ENCODE measurements around the gene HPS1. TPM values are rescaled to one million over a fixed set of nuclear protein-coding genes. Genes with fewer than 3 reads are reported as not detected.

The HPS1 gene
- total RNA-seq, 1 donor from 2014 or later: 35.0 TPM

DNA sequence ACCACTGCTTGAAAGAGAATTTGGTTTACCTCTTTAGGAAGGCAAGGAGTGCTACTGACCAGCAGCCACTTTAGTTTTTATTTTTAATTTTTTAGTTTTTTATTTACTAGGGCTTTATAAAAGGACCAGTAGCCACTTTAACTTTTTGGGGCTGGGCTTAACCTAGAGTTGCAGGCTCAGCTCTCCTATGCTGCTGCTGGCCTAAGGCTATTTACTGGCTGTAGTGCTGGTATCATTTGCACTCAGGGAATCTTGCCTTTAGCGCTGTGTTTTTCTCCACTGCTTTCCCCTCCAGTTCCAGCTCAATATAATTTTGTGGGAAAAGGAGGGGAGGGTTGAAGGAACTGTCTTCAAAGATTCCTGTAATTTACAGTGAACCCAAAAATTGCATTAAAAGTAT is 13.4 kb downstream of the HPS1 start:
- no peak for DNase-seq (ENCODE audit: low read depth)

DNA sequence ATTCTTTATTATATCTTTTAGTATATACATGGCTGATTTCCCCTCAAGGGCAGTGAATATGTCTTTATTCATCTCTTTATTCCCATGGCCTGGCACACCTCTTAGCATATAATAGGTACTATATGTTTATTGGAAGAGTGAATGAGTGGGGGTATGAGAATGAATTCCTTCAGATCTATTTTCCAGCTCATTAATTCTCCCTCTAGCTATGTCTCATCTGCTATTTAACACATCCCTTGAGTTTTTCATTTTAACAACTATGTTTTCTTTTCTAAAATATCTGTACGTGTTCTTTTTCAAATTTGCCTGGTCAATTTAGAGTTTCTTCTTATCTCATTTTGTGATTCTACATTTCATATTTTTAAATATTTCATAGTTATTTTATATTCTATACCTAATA is 14.4 kb downstream of the HPS1 start:
- DNase-seq (ENCODE audit: low read depth): no peak

DNA sequence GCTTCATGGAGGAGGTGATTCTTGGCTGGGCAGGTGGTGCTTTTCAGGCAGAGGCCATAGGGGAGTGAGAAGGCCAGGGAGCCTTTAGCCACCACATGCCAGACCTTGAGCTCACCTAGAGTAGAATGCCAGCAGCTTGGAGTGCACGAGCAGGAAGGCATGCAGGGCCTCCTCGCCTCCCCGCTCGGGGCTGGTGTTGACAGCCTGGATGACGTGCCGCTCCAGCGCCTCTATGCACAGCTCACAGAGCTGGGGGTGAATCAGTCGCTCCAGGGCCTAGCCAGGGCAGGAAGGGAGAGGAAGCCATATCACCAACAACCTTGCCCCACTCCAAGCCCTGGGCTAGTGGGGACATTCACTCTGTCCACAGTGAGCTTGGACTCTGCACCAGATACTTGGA is 15.7 kb downstream of the HPS1 start:
- DNase-seq (ENCODE audit: low read depth): no peak

DNA sequence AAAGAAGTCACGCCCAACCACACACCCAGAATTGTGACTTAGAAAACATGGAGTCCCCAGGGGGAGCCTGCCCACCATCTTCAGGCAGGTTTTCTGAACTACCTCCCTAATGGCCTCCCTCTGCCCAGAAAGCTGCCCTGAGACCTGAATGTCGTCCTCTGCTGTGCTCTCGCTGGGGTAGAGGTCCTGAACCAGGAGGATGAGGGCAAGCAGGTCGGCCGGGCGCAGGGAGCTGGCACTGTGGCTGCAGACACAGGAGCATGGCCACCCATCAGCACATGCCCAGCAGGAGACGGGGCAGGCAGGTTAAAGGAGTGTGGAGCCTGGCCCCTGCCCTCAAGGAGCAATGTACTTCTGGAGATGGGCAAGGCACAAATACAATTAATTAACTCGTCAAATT is 16.3 kb downstream of the HPS1 start:
- DNase-seq (ENCODE audit: low read depth): no peak

DNA sequence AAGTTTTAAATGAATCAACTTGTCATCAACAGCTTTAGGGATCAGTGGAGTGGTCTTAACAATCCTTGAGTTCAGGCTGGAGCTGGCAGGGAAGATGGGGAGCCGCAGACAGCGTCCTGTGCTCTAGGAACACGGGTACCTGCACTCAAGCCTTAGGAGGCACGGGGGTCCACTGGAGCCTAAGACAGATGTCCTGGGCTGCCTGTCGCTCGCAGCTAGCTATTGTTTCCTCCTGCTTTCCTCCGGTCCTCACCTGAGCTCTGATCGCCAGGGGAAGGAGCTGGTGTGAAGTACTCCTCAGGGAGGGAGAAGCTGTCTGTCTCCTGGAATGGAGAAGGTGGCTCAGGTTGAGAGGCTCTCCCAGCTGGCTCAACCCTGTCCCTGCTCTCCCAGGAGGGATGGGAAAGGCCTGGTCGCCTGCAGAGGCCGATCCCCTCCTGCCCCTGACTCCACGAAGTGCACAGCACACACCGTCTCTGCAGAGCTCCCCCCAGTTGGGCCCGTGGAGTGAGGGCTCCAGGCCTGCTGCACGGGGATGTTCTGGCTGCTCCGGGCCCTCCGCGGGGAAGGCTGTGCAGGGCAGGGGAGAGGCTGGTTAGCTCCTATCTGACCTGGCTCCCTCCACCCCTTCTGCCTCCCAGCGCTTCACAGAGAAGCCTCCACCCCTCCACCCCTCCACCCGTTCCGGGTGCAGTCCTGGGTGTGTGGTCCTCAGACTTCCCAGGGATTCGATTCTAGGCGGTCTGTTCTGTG is 17.2 kb downstream of the HPS1 start:
- no peak for DNase-seq (ENCODE audit: low read depth)

DNA sequence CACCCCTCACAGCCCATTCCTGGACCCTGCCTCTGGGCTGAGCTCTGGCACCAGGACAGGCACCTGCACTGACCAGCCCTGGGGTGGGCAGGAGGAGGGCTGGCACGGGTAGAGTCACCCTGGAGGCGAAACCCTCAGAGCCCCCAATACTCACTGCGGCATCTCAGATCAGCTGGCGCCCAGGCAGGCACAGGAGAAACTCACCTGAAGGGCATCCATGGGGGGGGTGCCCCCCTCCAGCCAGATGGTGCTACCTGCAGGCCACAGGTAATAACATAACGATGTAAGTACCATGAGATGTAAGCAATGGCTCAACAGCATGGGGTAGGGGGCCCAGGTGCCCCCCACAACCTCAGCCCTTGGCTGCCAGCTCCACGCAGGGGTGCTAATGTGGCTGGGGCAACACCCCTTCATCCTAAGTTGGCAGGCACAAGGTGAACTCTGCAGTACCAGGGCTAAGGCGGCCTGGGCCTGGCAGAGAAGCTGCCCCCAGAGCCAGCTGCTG is 19.7 kb downstream of the HPS1 start:
- DNase-seq (ENCODE audit: low read depth): no peak

DNA sequence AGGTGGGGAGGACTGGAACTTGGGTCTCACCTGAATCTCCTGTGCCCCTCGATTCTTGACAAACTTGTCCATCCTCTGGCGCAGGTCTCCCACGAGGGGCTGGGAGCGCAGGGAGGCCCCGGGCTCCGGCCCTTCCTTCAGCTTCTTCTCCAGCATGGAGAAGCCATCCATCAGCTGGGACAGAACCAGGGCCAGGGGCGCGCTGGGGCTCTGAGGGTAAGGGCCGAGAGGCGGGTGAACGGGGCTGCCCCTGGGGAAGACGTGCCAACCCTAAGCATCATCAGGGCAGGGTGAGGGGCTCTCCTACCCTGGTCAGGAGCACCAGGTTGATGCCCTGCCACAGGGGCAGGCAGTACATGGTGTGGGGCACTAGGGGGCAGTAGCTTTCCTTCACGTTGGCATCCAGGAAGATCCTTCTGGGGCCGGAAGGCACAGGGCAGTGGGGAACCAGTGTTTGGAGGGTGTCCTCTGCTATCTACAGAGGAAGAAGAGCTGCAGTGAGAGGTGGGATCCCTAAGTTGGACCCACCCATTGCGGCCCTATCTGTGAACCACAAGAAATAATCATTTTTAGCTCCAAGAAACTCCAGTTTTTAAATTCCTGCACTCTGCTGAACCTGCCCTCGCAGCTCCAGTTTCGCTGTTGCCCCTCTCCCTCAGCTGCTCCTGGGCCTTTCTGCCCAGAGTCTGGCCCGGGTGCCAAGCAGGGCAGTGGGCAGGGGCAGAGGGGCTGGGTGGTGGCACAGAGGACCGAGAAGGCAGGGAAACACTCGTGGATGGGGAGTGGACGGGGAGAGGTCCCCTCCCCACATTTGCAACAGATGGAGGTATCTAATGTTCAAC is 21.0 kb downstream of the HPS1 start:
- peak; percentile 32 for DNase-seq (ENCODE audit: low read depth)

DNA sequence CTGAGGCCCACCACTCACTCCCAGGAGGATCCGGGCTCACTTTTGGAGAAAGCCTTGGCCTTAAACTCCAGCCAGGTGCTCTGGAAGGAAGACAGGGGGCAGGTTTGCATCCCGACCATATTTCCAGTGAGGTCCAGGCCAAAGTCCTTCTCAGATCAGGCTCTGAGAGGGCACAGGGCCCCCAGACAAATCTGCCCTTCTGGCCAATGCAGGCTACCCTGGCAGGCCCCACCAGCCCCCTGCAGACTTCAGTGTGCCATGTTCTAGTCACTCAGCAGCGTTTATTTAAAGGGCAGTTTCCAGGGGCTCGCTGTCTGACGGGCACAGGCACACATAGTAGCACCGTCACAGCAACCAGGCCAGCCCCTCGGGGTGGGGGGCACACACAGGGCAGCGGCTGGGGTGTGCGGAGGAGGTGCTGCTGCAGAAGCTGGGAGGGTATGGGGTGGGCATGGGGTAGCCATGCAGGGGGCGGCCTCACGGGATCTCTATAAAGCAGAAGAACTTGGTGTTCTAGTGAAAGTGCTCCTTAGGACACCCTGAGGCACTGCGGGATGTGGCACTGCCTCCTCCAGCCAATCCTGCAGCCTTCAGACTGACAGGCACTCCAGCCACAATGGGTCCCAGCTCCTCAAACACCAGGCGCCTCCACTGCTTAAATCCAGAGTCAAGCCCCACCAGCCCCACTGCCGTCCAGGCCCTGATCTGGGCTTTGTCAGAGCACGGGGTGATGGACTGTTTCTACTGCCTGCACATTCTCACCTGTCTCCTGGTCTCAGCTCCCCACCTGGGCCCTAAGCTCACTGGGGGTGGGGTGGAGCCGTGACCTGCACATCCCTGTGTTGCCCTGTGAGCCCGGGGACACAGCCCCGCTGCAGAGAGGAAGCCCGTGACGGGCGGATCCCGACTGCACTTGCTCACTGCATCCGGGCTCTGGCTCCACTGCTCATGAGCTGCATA is 22.2 kb downstream of the HPS1 start:
- DNase-seq (ENCODE audit: low read depth): no peak

DNA sequence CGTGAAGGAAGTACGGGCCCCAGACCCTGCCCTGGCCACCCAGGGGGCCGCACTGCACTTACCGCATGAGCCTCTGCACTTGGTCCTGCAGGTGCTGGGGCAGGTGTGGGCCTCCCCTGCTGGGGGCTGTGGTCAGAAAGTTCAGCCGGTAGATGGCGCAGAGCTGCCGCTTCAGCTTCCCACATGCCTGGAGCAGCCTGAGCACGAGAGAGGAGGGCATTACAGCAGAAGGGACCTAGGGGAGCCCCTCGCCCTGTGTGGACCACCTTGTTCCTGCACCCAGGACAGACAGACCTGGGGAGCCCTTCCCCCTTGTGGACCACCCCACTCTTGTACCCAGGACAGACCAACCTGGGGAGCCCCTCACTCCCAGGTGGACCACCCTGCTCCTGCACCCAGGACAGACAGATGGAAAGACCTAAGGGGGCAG is 23.0 kb downstream of the HPS1 start:
- no peak for DNase-seq (ENCODE audit: low read depth)

DNA sequence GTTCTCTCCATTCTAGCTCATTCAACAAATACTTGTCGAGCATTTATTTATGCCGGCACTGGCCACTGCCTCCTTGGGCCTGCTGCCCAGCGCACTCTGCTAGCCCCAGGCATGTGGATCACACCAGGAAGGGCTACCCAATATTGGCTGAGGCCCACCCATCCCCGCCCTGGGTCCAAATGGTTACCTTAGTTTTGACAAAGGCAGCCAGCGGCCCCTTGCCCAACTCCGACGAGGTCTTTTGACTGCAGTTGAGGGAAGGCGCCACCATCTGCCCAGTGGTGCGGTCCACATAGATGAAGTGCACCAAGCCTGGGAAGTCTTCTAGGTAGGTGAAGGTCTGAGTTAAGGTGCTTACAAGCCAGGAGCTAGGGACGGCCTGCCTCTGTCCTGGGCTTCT is 24.6 kb downstream of the HPS1 start:
- no peak for DNase-seq (ENCODE audit: low read depth)

DNA sequence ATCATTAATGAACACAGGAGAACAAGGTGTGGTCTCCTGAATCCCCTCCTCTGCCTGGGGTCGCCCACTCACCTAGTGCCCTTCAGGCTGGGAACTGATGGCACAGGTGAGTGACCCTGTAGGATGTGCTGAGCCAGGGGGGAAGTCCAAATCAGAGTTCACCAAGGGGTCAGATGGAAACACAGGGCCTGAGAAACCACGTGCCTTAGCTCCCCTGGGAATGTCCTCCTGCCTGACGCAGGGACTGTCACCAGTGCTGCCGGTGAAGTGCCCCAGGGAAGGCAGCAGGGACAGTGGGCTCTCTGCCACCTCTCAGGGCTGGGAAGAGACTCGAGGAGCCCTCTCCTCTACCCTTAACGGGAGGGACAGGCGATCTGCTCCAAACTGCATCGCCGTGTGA is 25.9 kb downstream of the HPS1 start:
- DNase-seq (ENCODE audit: low read depth): no peak

DNA sequence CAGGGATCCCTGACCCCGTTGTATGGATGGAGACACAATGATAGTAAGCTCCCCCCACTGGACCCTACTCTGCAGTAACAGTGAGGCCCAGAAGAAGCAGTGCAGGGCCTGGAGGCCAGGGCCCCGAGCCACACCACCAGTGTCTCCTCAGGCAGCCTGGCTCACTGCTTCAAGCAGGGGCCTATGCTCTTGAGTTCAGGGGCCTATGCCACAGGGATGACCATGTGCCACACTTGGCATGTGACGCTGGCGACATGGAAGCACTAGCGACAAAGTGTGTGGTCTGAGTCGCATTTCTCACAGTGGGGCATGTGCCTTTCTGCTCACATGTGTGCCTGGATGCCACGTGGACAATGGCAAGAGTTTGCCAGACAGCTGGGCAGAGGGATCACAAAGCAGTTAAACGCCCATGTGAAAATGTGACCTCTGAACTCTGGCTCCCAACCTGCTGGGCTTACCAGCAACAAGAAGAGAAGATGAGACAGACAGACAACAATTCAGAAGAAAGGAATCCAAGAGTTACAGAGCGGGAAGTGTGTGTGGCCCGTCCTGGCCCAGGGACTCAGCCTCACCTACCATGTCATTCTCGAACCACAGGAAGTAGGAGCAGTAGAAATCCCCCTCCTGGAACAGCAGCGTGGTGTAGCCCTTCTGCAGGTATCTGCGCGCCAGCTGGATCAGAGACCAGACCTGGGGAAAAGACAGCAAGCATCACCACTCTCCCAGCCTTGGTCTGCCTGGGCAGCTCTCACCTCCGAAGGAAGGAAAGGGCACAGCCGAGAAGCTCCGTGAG is 27.1 kb downstream of the HPS1 start:
- peak; percentile 16 for DNase-seq (ENCODE audit: low read depth)

DNA sequence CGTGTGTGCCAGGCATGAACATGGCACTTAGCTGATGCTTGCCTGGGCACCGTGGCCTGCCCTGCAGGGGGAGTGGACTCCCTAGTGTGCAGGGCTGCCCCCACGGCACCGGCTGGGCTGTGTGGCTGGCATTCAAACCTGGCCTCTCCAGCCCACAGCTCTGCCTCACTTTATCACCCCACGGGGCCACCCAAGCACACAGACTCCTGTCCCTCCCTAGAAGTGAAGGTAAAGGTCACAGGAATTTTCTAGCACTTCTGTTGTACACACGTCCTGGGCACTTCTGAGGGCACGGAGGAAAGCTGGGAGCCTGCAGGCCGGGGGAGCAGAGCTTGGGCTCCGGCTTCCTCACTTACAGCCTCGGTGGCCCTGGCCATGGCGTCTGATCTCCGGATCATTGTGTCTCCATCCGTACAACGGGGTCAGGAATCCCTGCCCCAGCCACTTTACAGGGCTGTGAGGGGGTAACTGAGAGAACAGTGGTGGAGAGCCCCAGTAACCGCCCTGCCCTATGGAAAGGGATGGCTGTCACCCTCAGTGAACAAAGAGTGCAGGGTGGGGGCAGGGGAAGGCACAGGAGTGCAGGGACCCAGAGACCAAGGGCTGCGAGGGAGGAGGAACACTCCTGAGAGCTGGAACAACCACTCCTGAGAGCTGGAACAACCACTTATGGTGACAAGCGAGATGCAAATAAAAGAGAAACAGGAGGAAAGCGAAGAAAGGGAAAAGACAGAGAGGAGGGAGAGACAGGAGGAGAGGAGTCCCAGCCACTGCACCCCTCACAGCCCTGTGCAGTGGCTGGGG is 27.9 kb downstream of the HPS1 start:
- DNase-seq (ENCODE audit: low read depth): no peak

DNA sequence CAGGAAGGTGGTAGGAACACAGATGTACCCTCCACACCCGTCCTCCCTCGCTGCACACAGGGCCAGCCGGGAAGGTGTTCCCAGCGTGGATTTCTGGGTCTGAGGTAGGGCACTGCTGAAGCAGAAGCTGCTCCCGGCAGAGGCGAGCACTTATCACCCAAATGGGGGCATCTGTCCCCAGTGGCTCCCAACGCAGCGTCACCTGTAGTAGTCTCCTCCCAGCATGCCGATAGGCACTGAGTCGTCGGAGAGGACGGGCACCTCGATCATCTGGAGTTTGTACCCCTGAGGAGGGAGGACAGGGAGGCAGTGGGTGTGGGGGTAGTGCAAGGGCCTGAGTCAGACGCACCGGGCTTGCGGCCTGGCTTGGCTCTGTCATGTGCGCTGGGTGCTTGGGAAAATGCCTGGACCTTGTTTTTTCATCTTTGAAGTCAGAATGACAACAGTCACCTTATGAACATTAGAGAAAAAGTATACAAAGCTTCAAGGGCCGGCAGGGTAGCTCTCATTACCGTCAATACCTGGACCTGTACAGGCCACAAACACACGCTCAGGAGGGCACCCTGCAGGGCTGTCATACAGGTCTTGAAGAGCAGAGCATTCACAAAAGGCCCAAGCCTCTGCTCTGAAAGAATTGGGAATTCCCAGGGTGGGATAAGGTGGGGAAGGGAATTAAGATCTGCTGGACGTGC is 28.6 kb downstream of the HPS1 start:
- DNase-seq (ENCODE audit: low read depth): no peak

DNA sequence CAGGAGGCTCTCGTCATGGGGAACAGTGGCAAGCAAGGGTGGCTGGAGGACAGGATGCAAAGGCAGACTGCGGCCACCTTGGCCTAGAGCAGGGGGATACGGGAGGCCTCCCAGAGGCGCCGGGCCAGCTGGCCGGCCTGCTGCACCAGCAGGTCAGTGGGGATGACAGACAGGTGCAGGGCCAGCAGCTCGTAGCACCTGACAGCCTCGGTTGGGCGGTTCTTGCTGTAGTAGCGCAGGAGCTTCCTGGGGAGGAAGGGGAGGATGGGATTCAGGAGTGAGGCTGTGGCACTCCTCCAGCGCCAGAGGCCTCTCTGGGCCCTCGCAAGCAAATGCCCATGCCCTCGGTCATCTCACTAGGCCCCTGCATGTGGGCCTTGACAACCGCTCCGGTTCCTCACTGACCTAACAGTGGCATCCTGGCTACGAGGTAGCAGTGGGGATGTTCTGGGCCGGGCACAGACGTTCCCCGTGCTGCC is 29.2 kb downstream of the HPS1 start:
- DNase-seq (ENCODE audit: low read depth): no peak

DNA sequence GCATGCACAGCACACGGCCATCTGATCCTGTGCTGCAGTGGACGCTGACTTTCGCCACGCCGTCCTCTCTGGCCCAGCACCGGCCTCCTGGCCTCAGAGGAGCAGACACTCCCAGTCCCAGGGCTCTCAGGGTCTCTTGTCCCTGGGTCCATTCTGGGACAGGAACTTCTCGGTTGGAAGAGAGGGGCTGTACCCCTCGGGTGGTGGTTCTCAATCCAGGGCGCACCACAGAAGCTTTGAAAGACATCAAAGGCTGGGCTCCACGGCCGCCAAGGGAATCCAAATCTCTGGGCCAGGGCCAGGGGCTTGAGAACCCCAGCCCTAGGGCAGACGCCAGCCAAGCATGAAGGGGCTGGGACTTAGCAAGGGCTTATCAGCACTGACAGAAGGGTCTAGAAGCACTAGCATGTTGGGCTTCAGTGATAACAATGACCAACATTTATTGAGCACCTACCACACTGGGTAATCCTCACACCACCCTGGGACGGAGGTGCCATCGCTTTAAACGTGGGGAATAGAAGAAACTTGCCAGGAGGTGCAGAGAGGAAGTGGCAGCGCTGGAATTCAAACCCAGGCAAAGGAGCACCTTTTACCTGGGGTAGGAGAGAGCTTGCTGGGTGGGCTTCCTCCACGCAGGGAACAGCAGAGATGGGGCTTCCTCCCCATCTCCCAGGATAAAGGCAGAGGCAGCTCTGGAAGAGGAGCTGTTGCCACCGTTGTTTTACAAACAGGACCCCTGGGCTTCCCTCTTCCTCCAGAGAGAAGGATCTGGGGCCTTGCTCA is 29.9 kb downstream of the HPS1 start:
- no peak for DNase-seq (ENCODE audit: low read depth)

DNA sequence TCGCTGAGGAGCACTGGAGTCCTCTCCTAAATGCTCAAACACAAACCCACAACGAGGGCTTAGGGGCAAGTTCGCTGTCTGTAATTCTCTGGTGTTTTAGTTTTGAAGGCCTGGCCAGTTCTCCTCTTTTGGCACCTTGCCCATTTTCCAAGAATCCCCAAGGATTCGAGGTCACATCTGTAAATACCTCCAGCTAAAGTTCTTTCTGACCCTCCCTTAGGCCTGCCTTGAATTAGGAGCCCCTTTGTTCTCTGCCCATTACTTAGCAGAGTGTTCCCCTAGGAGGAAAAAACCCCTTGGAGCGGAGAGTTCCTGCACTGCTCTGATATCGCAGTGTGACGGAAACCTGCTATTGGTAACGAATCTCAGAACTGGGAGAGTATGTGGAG is 31.0 kb downstream of the HPS1 start:
- peak; percentile 22 for DNase-seq (ENCODE audit: low read depth)

All from myocyte (in vitro differentiated cells).